HG03139 (cell line): Measurements from ENCODE around the gene ZNF563.
"Not testable (repeated sequence)": the region's sequence is repeated elsewhere in the genome, so short reads cannot be mapped to it uniquely, and the experiment has no call there.

Experiments
- ATAC-seq: cut with Tn5 transposase; IDR thresholded peaks from one replicate; pipeline ENCODE4 v1.9.1; 2021; ENCODE audit not compliant: unreplicated experiment

Gene ZNF563

GRCh38 chr19:12333162-12334159 lies at the start of gene ZNF563:
Gene ZNF563 (minus strand): TSS chr19:12333633. CDS start chr19:12333482, 151 bp downstream.
- peak; percentile 77 for ATAC-seq

- no peak for ATAC-seq
Measured at GRCh38 chr19:12380444-12380737, 47.0 kb upstream of the ZNF563 start.

- no peak for ATAC-seq
Measured at GRCh38 chr19:12379732-12380443, 46.5 kb upstream of the ZNF563 start.

GRCh38 chr19:12374026-12374425 lies 40.6 kb upstream of the ZNF563 start:
- ATAC-seq = no peak

GRCh38 chr19:12365236-12366162 lies 32.1 kb upstream of the ZNF563 start, which contains the start of gene ZNF442:
Gene ZNF442 (minus strand): TSS chr19:12365683. CDS start chr19:12363631, 2,052 bp downstream.
- peak; percentile 79 for ATAC-seq

GRCh38 chr19:12364391-12365235 lies 31.2 kb upstream of the ZNF563 start:
- ATAC-seq = no peak

- ATAC-seq = not testable (repeated sequence)
Measured at GRCh38 chr19:12362236-12362635, 28.8 kb upstream of the ZNF563 start.

GRCh38 chr19:12353375-12353774 lies 19.9 kb upstream of the ZNF563 start:
- ATAC-seq = no peak

GRCh38 chr19:12350890-12351197 lies 17.4 kb upstream of the ZNF563 start:
- no peak for ATAC-seq

- no peak for ATAC-seq
Measured at GRCh38 chr19:12350185-12350889, 16.9 kb upstream of the ZNF563 start.

- ATAC-seq = no peak
Measured at GRCh38 chr19:12346896-12347295, 13.5 kb upstream of the ZNF563 start.

GRCh38 chr19:12345197-12345596 lies 11.8 kb upstream of the ZNF563 start:
- ATAC-seq = no peak

GRCh38 chr19:12331211-12331941 lies 2.1 kb downstream of the ZNF563 start:
- ATAC-seq = no peak

- no peak for ATAC-seq
Measured at GRCh38 chr19:12330340-12330739, 3.1 kb downstream of the ZNF563 start.

- no peak for ATAC-seq
Measured at GRCh38 chr19:12325690-12326089, 7.7 kb downstream of the ZNF563 start.

GRCh38 chr19:12318782-12319413 lies 14.5 kb downstream of the ZNF563 start:
- no peak for ATAC-seq

- ATAC-seq = no peak
Measured at GRCh38 chr19:12314553-12314952, 18.9 kb downstream of the ZNF563 start.

- ATAC-seq = not testable (repeated sequence)
Measured at GRCh38 chr19:12308891-12309290, 24.5 kb downstream of the ZNF563 start.
